Activated T-helper 17 cell treated with anti-CD3 and anti-CD28 coated beads, Interleukin-2, amount 50 U/mL, for 72 hours (primary cell): ENCODE results near the gene CCDC12. TPM values are rescaled to one million over a fixed set of nuclear protein-coding genes. Genes with fewer than 3 reads are reported as not detected.
A peak's percentile ranks its signal among the peaks of the same experiment; 100 is the strongest.

ENCODE experiments used
- ATAC-seq: fragments of 150-1000 bp; cut with Tn5 transposase; replicated peaks from 2 replicates; pipeline ENCODE4 v1.10.0; 2021; ENCODE audit warnings: mild to moderate bottlenecking, moderate library complexity
- H3K27ac Mint-ChIP-seq: one replicate; pipeline ENCODE4 v1.8.0; 2022; ENCODE audit warnings: mixed read lengths
- H3K27me3 Mint-ChIP-seq: one replicate; pipeline ENCODE4 v1.8.0; 2022; ENCODE audit warnings: mixed read lengths
- H3K36me3 Mint-ChIP-seq: one replicate; pipeline ENCODE4 v1.8.0; 2022; ENCODE audit warnings: low read depth, mild to moderate bottlenecking, mixed read lengths
- H3K4me1 Mint-ChIP-seq: one replicate; pipeline ENCODE4 v1.8.0; 2022; ENCODE audit warnings: mixed read lengths
- H3K4me3 Mint-ChIP-seq: one replicate; pipeline ENCODE4 v1.8.0; 2022; ENCODE audit warnings: mild to moderate bottlenecking, mixed read lengths
- H3K9me3 Mint-ChIP-seq: one replicate; pipeline ENCODE4 v1.8.0; 2022; ENCODE audit warnings: mixed read lengths
- total RNA-seq, 2 donors: library from RNA; stranded (reverse); gene quantifications; one replicate each; pipeline ENCODE4 v1.2.3, GENCODE V29; 2022

CCDC12 gene
- total RNA-seq, 2 donors from 2014 or later: 46.9 to 59.8 TPM

GRCh38 chr3:46889381-46890110 lies 87.0 kb downstream of the CCDC12 start:
- Mint-ChIP-seq H3K27ac (no peak overlapping the region), H3K9me3 (no peaks in the 10 kb centered on the region), H3K27me3 (peaks cover 24% of the 10 kb centered on the region), H3K4me1 (no peaks in the 10 kb centered on the region), H3K4me3 (no peak overlapping the region), H3K36me3 (no peaks in the 10 kb centered on the region)
- no peak for ATAC-seq

- Mint-ChIP-seq H3K4me3 (no peak overlapping the region), H3K4me1 (no peaks in the 10 kb centered on the region), H3K27ac (no peak overlapping the region), H3K36me3 (no peaks in the 10 kb centered on the region), H3K9me3 (no peaks in the 10 kb centered on the region), H3K27me3 (peaks cover 28% of the 10 kb centered on the region)
- no peak for ATAC-seq
These were observed 87.8 kb downstream of the CCDC12 start for GRCh38 chr3:46888705-46889104.

- Mint-ChIP-seq H3K27ac (no peak overlapping the region), H3K9me3 (no peaks in the 10 kb centered on the region), H3K4me1 (no peaks in the 10 kb centered on the region), H3K27me3 (peaks cover 27% of the 10 kb centered on the region), H3K36me3 (no peaks in the 10 kb centered on the region), H3K4me3 (no peak overlapping the region)
- no peak for ATAC-seq
These were observed 88.5 kb downstream of the CCDC12 start for GRCh38 chr3:46887980-46888494.

GRCh38 chr3:46885612-46886011 lies 90.9 kb downstream of the CCDC12 start:
- no peak overlapping the region for H3K27ac Mint-ChIP-seq
- H3K4me1 Mint-ChIP-seq: peaks cover 1% of the 10 kb centered on the region
- no peaks in the 10 kb centered on the region for H3K9me3 Mint-ChIP-seq
- no peak overlapping the region for H3K4me3 Mint-ChIP-seq
- no peak for ATAC-seq
- H3K27me3 Mint-ChIP-seq: peaks cover 18% of the 10 kb centered on the region
- peaks cover 2% of the 10 kb centered on the region for H3K36me3 Mint-ChIP-seq

- H3K4me1 Mint-ChIP-seq: peaks cover 5% of the 10 kb centered on the region
- no peak overlapping the region for H3K4me3 Mint-ChIP-seq
- no peak overlapping the region for H3K27ac Mint-ChIP-seq
- peaks cover 24% of the 10 kb centered on the region for H3K27me3 Mint-ChIP-seq
- no peaks in the 10 kb centered on the region for H3K9me3 Mint-ChIP-seq
- peaks cover 6% of the 10 kb centered on the region for H3K36me3 Mint-ChIP-seq
- ATAC-seq: peak; percentile 43
These were observed 91.6 kb downstream of the CCDC12 start for GRCh38 chr3:46884929-46885328.

GRCh38 chr3:46884427-46884826 lies 92.1 kb downstream of the CCDC12 start:
- H3K27ac Mint-ChIP-seq: no peak overlapping the region
- no peaks in the 10 kb centered on the region for H3K9me3 Mint-ChIP-seq
- H3K4me1 Mint-ChIP-seq: peaks cover 5% of the 10 kb centered on the region
- H3K36me3 Mint-ChIP-seq: peaks cover 6% of the 10 kb centered on the region
- H3K27me3 Mint-ChIP-seq: peaks cover 26% of the 10 kb centered on the region
- no peak overlapping the region for H3K4me3 Mint-ChIP-seq
- no peak for ATAC-seq

- Mint-ChIP-seq H3K27me3 (peaks cover 30% of the 10 kb centered on the region), H3K4me3 (peak overlapping the region; percentile 39), H3K9me3 (no peaks in the 10 kb centered on the region), H3K27ac (no peak overlapping the region), H3K36me3 (peaks cover 6% of the 10 kb centered on the region), H3K4me1 (peaks cover 5% of the 10 kb centered on the region)
- no peak for ATAC-seq
These were observed 92.7 kb downstream of the CCDC12 start for GRCh38 chr3:46883830-46884185.

- peak; percentile 46 for ATAC-seq
These were observed 93.3 kb downstream of the CCDC12 start for GRCh38 chr3:46883054-46883829.

GRCh38 chr3:46882377-46883053 lies 94.0 kb downstream of the CCDC12 start:
- Mint-ChIP-seq H3K27me3 (peaks cover 30% of the 10 kb centered on the region), H3K4me3 (peak overlapping the region; percentile 48), H3K36me3 (peaks cover 6% of the 10 kb centered on the region), H3K9me3 (no peaks in the 10 kb centered on the region), H3K4me1 (peaks cover 5% of the 10 kb centered on the region), H3K27ac (no peak overlapping the region)
- peak; percentile 17 for ATAC-seq

More at GRCh38 chr3:46883054-46883829, 93.3 kb downstream of the CCDC12 start:
- Mint-ChIP-seq H3K4me3 (peak overlapping the region; percentile 48), H3K36me3 (peaks cover 6% of the 10 kb centered on the region), H3K4me1 (peaks cover 5% of the 10 kb centered on the region), H3K9me3 (no peaks in the 10 kb centered on the region), H3K27ac (no peak overlapping the region), H3K27me3 (peaks cover 30% of the 10 kb centered on the region)

GRCh38 chr3:46881596-46882376 lies 94.8 kb downstream of the CCDC12 start:
- Mint-ChIP-seq H3K27ac (no peak overlapping the region), H3K36me3 (peaks cover 6% of the 10 kb centered on the region), H3K4me3 (peak overlapping the region; percentile 48), H3K4me1 (peaks cover 5% of the 10 kb centered on the region), H3K27me3 (peaks cover 30% of the 10 kb centered on the region), H3K9me3 (no peaks in the 10 kb centered on the region)
- no peak for ATAC-seq

GRCh38 chr3:46880884-46881595 lies 95.5 kb downstream of the CCDC12 start:
- peaks cover 30% of the 10 kb centered on the region for H3K27me3 Mint-ChIP-seq
- peak overlapping the region; percentile 38 for H3K4me3 Mint-ChIP-seq
- peaks cover 5% of the 10 kb centered on the region for H3K4me1 Mint-ChIP-seq
- H3K36me3 Mint-ChIP-seq: peaks cover 6% of the 10 kb centered on the region
- H3K9me3 Mint-ChIP-seq: no peaks in the 10 kb centered on the region
- H3K27ac Mint-ChIP-seq: no peak overlapping the region
- no peak for ATAC-seq

- Mint-ChIP-seq H3K9me3 (no peaks in the 10 kb centered on the region), H3K4me1 (peaks cover 5% of the 10 kb centered on the region), H3K27me3 (peaks cover 20% of the 10 kb centered on the region), H3K4me3 (no peak overlapping the region), H3K36me3 (peaks cover 6% of the 10 kb centered on the region), H3K27ac (no peak overlapping the region)
- ATAC-seq: no peak
These were observed 97.6 kb downstream of the CCDC12 start for GRCh38 chr3:46878781-46879436.
